GM23338 (cell line): ENCODE results near the gene ATF6.

Experiments
- CREB1 ChIP-seq: fragments of 250-450 bp; sonication (Bioruptor Pico); IDR thresholded peaks from 2 replicates; pipeline ENCODE4 v1.5.0; 2020; ENCODE audit warnings: low read depth, mild to moderate bottlenecking, moderate library complexity
- CTCF ChIP-seq, 2 experiments: fragments of 200-600 bp in 1 of 2; sonication (generic) in 1 of 2; conservative IDR thresholded peaks; 2 replicates each; pipeline versions ENCODE4 v1.5.1 to v1.6.1; 2016 to 2017; ENCODE audit warnings: antibody characterized with exemption in 2 of 2, low read depth in 2 of 2, mild to moderate bottlenecking in 2 of 2, moderate library complexity in 1 of 2
- EZH2 ChIP-seq: fragments of 200-600 bp; sonication (generic); IDR thresholded peaks from one replicate; pipeline ENCODE4 v1.8.0; 2017; ENCODE audit warnings: antibody characterized with exemption, mild to moderate bottlenecking, low read depth; ENCODE audit not compliant: unreplicated experiment
- EZH2phosphoT487 ChIP-seq: fragments of 200-600 bp; sonication (generic); IDR thresholded peaks from one replicate; pipeline ENCODE4 v1.8.1; 2018; ENCODE audit warnings: antibody characterized with exemption; ENCODE audit not compliant: unreplicated experiment
- NANOG ChIP-seq: IDR thresholded peaks from 2 replicates; pipeline ENCODE4 v1.6.1; 2016; ENCODE audit warnings: antibody characterized with exemption, borderline replicate concordance
- POLR2AphosphoS5 ChIP-seq: IDR thresholded peaks from 2 replicates; pipeline ENCODE4 v1.6.1; 2016; ENCODE audit warnings: antibody characterized with exemption, low read depth
- REST ChIP-seq: IDR thresholded peaks from one replicate; pipeline ENCODE4 v1.6.1; 2018; ENCODE audit warnings: antibody characterized with exemption; ENCODE audit not compliant: unreplicated experiment
- ZNF114 ChIP-seq: fragments of 250-450 bp; sonication (Bioruptor Pico); IDR thresholded peaks from 2 replicates; pipeline ENCODE4 v1.5.0; 2020; ENCODE audit warnings: mild to moderate bottlenecking, moderate library complexity
- ZNF331 ChIP-seq: fragments of 250-450 bp; sonication (Bioruptor Pico); IDR thresholded peaks from 2 replicates; pipeline ENCODE4 v1.5.0; 2020; ENCODE audit warnings: low read depth, mild to moderate bottlenecking, moderate library complexity

- TF ChIP-seq CTCF (conservative IDR thresholded peaks at IDR 0.05; ENCODE audit: low read depth in 2 of 2): no peak
- no peak for TF ChIP-seq REST
- TF ChIP-seq POLR2AphosphoS5: no peak
- no peak for TF ChIP-seq EZH2
- TF ChIP-seq CREB1: no peak
- no peak for TF ChIP-seq ZNF331 (CRISPR knock-in tag)
- no peak for TF ChIP-seq NANOG
- no peak for TF ChIP-seq EZH2phosphoT487
- no peak for TF ChIP-seq ZNF114 (CRISPR knock-in tag)
These were observed 120.5 kb downstream of the ATF6 start for GRCh38 chr1:161886589-161886988.
